Stimulated activated memory B cell treated with anti-CD40 and anti-IgM and Interleukin-4, amounts not matched to agents 10 μg/mL and 1 μg/mL and 100 μg/mL, for 72 hours (primary cell): ENCODE data around the gene RHBDF2.

Experiments
- ATAC-seq: fragments of 150-1000 bp; cut with Tn5 transposase; 2 replicates; pipeline ENCODE4 v1.10.0; 2021
- H3K27ac Mint-ChIP-seq: one replicate; pipeline ENCODE4 v1.8.0; 2022; ENCODE audit warnings: mild to moderate bottlenecking, mixed read lengths
- H3K27me3 Mint-ChIP-seq: one replicate; pipeline ENCODE4 v1.8.0; 2022; ENCODE audit warnings: mixed read lengths
- H3K36me3 Mint-ChIP-seq: one replicate; pipeline ENCODE4 v1.8.0; 2022; ENCODE audit warnings: mixed read lengths
- H3K4me1 Mint-ChIP-seq: one replicate; pipeline ENCODE4 v1.8.0; 2022; ENCODE audit warnings: mixed read lengths
- H3K4me3 Mint-ChIP-seq: one replicate; pipeline ENCODE4 v1.8.0; 2022; ENCODE audit warnings: mild to moderate bottlenecking, moderate library complexity, mixed read lengths
- H3K9me3 Mint-ChIP-seq: one replicate; pipeline ENCODE4 v1.8.0; 2022; ENCODE audit warnings: mixed read lengths

RHBDF2 gene

GRCh38 chr17:76459674-76460073 is 41.5 kb downstream of the RHBDF2 start:
- no peaks in the 10 kb centered on the region for H3K27me3 Mint-ChIP-seq
- no peaks in the 10 kb centered on the region for H3K36me3 Mint-ChIP-seq
- H3K9me3 Mint-ChIP-seq = no peaks in the 10 kb centered on the region
- H3K4me3 Mint-ChIP-seq = no peak overlapping the region
- peaks cover 5% of the 10 kb centered on the region for H3K4me1 Mint-ChIP-seq
- no peak for ATAC-seq
- no peak overlapping the region for H3K27ac Mint-ChIP-seq

GRCh38 chr17:76458580-76459490 is 42.4 kb downstream of the RHBDF2 start:
- no peaks in the 10 kb centered on the region for H3K36me3 Mint-ChIP-seq
- H3K9me3 Mint-ChIP-seq = no peaks in the 10 kb centered on the region
- H3K27me3 Mint-ChIP-seq = no peaks in the 10 kb centered on the region
- no peak overlapping the region for H3K4me3 Mint-ChIP-seq
- ATAC-seq = peak; percentile 73
- H3K27ac Mint-ChIP-seq = no peak overlapping the region
- peaks cover 5% of the 10 kb centered on the region for H3K4me1 Mint-ChIP-seq

GRCh38 chr17:76453431-76453743 is 47.8 kb downstream of the RHBDF2 start:
- H3K9me3 Mint-ChIP-seq = no peaks in the 10 kb centered on the region
- peaks cover 44% of the 10 kb centered on the region for H3K4me1 Mint-ChIP-seq
- ATAC-seq = no peak
- H3K27me3 Mint-ChIP-seq = no peaks in the 10 kb centered on the region
- H3K36me3 Mint-ChIP-seq = no peaks in the 10 kb centered on the region
- H3K27ac Mint-ChIP-seq = peak overlapping the region; percentile 46
- peak overlapping the region; percentile 72 for H3K4me3 Mint-ChIP-seq

GRCh38 chr17:76452660-76453430 is 48.4 kb downstream of the RHBDF2 start, which contains the start of gene UBE2O:
Gene UBE2O, minus strand, starts transcription at chr17:76453152. Its CDS starts 11 bp downstream, at chr17:76453141.
- Mint-ChIP-seq H3K27me3 (no peaks in the 10 kb centered on the region), H3K4me3 (peak within 1 kb of the TSS; percentile 84), H3K27ac (peak within 1 kb of the TSS; percentile 46), H3K4me1 (peaks cover 47% of the 10 kb centered on the region), H3K36me3 (no peaks in the 10 kb centered on the region), H3K9me3 (no peaks in the 10 kb centered on the region)
- peak; percentile 98 for ATAC-seq

GRCh38 chr17:76452127-76452659 is 49.0 kb downstream of the RHBDF2 start:
- H3K27ac Mint-ChIP-seq = no peak overlapping the region
- peak overlapping the region; percentile 84 for H3K4me3 Mint-ChIP-seq
- no peaks in the 10 kb centered on the region for H3K9me3 Mint-ChIP-seq
- peak; percentile 45 for ATAC-seq
- no peaks in the 10 kb centered on the region for H3K36me3 Mint-ChIP-seq
- H3K4me1 Mint-ChIP-seq = peaks cover 53% of the 10 kb centered on the region
- no peaks in the 10 kb centered on the region for H3K27me3 Mint-ChIP-seq

- peak overlapping the region; percentile 22 for H3K4me3 Mint-ChIP-seq
- no peaks in the 10 kb centered on the region for H3K27me3 Mint-ChIP-seq
- H3K4me1 Mint-ChIP-seq = peaks cover 60% of the 10 kb centered on the region
- no peaks in the 10 kb centered on the region for H3K36me3 Mint-ChIP-seq
- no peaks in the 10 kb centered on the region for H3K9me3 Mint-ChIP-seq
- no peak for ATAC-seq
- no peak overlapping the region for H3K27ac Mint-ChIP-seq
These were observed 49.7 kb downstream of the RHBDF2 start for GRCh38 chr17:76451506-76451905.

- Mint-ChIP-seq H3K4me3 (no peak overlapping the region), H3K36me3 (no peaks in the 10 kb centered on the region), H3K4me1 (peaks cover 84% of the 10 kb centered on the region), H3K27ac (no peak overlapping the region), H3K9me3 (no peaks in the 10 kb centered on the region), H3K27me3 (no peaks in the 10 kb centered on the region)
- ATAC-seq = no peak
These were observed 52.1 kb downstream of the RHBDF2 start for GRCh38 chr17:76449126-76449525.

GRCh38 chr17:76447931-76448652 is 53.1 kb downstream of the RHBDF2 start:
- H3K4me3 Mint-ChIP-seq = no peak overlapping the region
- H3K27ac Mint-ChIP-seq = peak overlapping the region; percentile 31
- no peaks in the 10 kb centered on the region for H3K9me3 Mint-ChIP-seq
- H3K4me1 Mint-ChIP-seq = peaks cover 91% of the 10 kb centered on the region
- H3K27me3 Mint-ChIP-seq = no peaks in the 10 kb centered on the region
- peaks cover 6% of the 10 kb centered on the region for H3K36me3 Mint-ChIP-seq
- no peak for ATAC-seq

GRCh38 chr17:76446449-76447231 is 54.6 kb downstream of the RHBDF2 start:
- Mint-ChIP-seq H3K27me3 (no peaks in the 10 kb centered on the region), H3K36me3 (peaks cover 11% of the 10 kb centered on the region), H3K9me3 (no peaks in the 10 kb centered on the region), H3K4me1 (peaks cover 93% of the 10 kb centered on the region), H3K27ac (peak overlapping the region; percentile 26), H3K4me3 (no peak overlapping the region)
- ATAC-seq = no peak

- Mint-ChIP-seq H3K4me1 (peaks cover 86% of the 10 kb centered on the region), H3K9me3 (no peaks in the 10 kb centered on the region), H3K4me3 (no peak overlapping the region), H3K36me3 (peaks cover 11% of the 10 kb centered on the region), H3K27ac (peak overlapping the region; percentile 26), H3K27me3 (no peaks in the 10 kb centered on the region)
- ATAC-seq = no peak
These were observed 55.4 kb downstream of the RHBDF2 start for GRCh38 chr17:76445697-76446448.

- peak; percentile 70 for ATAC-seq
These were observed 56.5 kb downstream of the RHBDF2 start for GRCh38 chr17:76444518-76445311.

GRCh38 chr17:76442341-76443338 is 58.6 kb downstream of the RHBDF2 start:
- H3K4me1 Mint-ChIP-seq = peaks cover 88% of the 10 kb centered on the region
- H3K27ac Mint-ChIP-seq = no peak overlapping the region
- no peaks in the 10 kb centered on the region for H3K27me3 Mint-ChIP-seq
- ATAC-seq = no peak
- peaks cover 17% of the 10 kb centered on the region for H3K36me3 Mint-ChIP-seq
- H3K4me3 Mint-ChIP-seq = no peak overlapping the region
- H3K9me3 Mint-ChIP-seq = no peaks in the 10 kb centered on the region

More at GRCh38 chr17:76444518-76445311, 56.5 kb downstream of the RHBDF2 start:
- peak overlapping the region; percentile 43 for H3K4me3 Mint-ChIP-seq
- H3K9me3 Mint-ChIP-seq = no peaks in the 10 kb centered on the region
- peak overlapping the region; percentile 26 for H3K27ac Mint-ChIP-seq
- H3K36me3 Mint-ChIP-seq = peaks cover 14% of the 10 kb centered on the region
- H3K27me3 Mint-ChIP-seq = no peaks in the 10 kb centered on the region
- peaks cover 85% of the 10 kb centered on the region for H3K4me1 Mint-ChIP-seq
